NCI-H510A (cell line): ENCODE measurements around the gene KRT35.
A peak's percentile ranks its signal among the peaks of the same experiment; 100 is the strongest.

Experiments
- DNase-seq: peaks from one replicate; lab custom pipeline; 2025; lab: John Stamatoyannopoulos, UW

KRT35 gene

DNA sequence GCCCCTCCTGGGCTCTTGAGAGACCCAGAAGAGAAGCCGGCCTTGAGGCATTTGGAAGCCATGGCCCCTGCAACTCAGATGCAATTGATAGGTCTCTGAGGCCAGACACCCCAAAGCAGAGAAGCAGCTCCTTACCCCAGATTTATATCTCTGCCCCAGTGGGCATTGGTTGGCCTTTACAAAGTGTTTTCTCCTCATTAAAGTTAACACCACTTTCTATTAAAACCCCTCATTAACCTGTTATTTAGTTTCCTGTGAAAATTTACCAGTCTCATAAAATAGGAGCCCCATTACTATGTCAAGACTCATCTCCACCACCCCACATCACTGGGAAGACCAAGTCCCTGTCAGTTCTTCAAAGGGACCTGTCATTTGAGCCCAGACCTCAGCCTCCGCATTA, at the start of gene KRT35:
Gene KRT35 (minus strand): TSS at position 116 of the 400 bp plus-strand sequence. CDS start 54 bp downstream, at position 62.
- no peak for DNase-seq

DNA sequence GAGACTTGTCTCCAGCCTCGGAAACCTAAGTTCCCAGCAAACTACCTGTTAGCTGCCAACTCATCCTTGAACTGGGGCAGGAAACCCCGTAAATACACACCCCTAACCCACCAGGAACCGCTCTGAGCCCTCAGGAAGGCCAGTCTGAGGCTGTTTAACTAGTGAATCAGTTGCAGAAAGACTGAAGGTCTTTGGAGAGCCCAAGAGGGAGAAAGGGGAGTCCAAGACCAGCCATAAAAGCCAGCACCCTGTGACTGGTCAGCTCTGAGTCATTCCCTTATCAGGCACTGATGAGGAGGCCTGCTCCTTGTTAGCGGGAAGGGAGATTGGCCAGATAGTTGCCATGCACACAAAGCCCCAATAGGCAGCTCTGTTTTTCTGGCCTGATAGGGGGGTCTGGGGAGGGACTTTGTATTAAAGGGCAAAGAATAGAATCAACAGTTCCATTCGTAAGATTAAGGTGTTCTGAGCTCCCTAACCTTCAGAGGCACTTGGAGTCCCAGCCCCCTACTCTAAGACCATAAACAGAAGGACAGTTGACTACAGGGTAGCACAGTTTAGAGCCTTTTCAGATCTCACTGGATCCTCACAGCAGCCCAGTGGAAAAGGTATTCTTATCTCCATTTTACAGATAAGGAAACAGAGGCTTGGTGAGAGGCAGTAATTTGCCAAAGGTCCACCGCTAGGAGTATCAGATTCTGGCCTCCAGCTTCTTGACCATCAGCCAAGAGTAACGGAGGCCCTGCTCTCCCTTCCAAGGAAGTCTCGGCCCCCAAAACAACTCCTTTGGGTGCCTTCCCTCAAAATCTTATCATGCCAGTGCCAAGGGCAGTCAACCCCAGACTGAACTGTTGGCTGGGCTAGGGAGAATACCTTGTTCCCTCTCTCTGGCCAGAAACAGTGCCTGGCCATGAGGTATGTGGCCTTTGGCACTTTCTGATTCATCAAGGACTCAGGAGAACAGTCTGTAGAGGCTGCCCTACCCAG, 49.4 kb upstream of the KRT35 start:
- DNase-seq: no peak

DNA sequence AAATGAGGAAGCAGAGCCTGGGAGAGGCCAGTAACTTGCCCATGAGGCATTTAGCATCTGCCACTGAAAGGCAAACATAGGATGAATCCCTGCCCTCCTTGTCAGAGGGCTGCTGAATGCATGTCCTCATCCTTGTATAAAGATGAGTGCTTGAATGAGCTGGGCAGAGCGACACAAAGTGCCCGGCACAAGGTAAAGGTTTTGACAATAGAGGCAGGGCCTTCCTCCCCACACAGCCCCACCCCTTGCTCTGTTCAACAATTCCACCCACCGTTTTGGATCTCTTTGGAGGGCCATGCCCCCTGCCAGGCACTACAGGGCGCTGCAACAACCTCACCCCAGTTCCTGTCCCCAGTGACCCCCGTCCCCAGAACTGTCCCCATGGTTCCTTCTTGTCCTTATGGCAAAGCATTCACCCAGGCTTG, 48.6 kb upstream of the KRT35 start:
- DNase-seq: no peak

DNA sequence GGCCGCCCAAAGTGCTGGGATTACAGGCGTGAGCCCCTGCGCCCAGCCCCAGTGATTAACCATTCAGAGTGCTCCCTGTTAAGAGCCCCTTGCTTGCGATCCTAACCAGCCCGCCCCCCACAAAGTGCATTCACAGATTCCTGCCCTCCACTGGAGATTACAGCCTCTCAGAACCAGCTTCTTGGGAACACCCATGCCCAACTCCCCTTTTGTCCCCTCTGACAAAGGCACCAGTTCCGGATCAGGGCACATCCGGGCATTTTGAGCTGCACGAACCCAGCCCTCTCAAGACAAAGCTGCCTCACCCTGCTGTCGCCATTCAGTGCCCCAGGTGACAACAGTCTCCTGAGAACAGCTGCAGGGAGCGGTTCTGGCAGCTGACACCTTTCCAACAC, 48.0 kb upstream of the KRT35 start:
- DNase-seq: no peak

DNA sequence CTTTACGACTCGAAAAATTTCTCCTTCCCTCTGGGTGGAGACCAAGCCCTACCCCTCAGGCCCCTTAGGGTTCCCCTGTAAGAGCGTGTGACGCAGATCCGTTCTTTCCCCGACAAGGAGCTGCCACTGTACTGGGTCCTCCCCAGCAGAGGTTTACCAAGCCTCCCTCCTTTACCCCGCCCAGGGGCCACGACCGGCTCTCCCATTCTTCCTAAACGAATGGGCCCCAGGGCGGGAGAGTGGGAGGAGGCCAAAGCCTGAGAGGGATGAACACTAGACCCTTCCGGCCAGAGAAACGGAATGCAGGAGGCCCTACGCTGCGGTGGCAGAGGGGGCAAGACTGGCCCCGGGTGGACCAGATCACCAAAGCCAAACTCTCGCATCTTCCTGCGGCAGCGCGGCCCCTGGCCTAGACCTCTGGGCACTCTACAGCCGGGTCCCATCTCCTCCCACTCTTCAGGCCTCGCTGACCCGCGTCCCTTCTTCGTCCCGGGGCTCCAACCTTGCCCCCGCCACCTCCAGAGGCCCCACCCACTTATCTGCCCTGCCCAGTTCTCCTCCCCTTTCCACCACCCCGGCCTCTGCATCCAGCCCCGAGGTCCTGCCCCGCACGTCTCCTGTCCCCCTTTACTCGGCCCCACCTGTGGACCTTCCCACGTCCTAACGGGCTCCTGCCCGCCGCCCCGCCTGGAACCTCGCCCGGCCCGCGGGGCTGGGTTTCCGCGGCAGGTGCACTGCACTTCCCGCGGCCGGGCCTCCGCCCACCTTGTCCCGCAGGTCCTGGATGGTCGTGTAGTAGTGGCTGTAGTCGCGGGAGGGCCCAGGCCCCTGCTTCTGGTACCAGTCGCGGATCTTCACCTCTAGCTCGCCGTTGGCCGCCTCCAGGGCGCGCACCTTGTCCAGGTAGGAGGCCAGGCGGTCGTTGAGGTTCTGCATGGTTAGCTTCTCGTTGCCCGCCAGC, 46.4 kb upstream of the KRT35 start:
- no peak for DNase-seq

DNA sequence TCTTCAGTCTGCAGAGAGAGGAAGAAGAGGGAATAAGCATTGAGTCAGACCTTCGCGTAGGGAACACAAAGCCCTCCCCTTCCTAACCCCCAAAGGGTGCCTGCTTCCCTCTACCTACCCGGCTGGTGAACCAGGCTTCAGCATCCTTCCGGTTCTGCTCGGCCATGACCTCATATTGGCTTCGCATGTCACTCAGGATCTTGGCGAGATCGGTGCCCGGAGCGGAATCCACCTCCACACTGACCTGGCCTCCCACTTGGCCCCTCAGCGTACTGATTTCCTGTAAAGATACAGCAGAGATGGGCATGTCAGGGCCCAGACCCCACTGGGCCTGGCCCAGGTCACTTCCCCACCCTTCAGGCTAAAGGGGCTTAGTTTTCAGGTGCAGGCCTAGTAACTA, 43.3 kb upstream of the KRT35 start:
- no peak for DNase-seq

DNA sequence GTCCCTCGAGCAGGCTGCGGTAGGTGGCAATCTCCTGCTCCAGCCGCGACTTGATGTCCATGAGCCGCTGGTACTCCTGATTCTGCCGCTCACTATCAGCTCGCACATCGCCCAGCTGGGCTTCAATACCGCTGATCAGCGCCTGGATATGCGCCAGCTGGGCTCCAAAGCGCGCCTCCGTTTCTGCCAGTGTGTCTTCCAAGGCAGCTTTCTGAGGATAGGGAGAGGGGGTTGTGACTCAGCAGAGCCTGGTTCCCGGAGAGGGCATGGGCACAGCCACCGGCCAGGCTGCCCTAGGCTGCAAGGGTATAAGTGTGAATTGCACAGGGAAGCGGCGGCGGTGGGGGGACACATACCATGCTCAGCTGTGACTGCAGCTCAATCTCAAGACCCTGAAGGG, 42.8 kb upstream of the KRT35 start:
- no peak for DNase-seq

DNA sequence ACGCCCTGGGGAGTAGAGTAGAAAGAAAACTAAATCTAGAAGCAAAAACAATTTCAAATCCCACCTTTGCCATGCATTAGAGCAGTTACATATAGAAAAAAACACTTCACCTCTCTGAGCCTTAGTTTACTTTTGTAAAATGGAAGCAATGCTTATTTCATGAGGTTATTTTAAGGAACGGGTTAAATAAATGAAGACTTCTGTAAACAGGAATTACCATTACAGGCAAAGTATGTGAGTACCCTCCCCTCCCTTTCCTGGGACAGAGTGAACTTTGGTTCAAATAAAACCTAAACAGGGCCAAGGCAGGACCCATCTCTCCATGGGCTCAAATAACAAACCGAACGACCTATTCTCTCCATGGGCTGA, 42.3 kb upstream of the KRT35 start:
- DNase-seq: no peak

DNA sequence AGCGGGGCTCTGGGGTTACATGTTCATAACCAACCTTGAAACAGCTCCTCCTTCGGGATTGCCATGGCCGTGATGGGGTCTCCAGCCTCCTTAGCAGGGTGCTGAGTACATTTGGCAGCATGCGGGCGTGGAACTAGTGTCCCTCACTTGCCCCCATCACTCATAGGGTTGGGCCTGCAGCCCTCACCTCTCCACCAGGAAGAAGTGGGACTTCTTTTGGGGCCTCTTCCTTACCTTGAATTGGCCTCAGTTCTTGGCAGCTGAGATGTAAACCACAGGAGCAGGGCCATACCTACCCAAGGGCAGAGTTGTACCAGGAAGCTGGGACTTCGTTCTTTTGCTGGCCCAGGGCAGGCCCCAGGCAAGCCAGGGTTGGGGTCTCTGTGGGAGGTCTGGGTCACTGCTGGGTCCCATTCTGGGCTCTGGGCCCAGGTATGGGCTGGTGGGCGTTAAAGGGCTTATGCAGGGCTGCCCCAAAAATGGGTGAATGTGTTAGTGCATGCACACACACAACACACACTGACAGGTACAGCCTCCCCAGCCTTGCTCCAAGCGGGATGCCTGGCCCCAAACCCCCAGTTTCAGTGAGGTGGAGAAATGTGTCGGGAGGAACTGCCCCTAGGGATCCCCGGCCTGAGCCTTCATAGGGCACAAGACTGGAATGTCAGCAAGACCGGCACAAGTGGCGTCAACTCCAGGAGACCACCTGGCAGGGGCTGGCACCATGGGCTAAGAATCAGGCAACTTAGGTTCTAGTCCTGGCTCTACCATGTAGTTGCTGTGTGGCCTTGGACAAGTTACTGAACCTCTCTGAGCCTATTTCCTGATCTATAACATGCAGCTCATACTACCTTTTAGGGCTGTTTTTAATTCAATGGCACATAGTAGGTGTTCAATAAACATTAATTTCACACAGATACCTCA, 41.6 kb upstream of the KRT35 start:
- DNase-seq: no peak

DNA sequence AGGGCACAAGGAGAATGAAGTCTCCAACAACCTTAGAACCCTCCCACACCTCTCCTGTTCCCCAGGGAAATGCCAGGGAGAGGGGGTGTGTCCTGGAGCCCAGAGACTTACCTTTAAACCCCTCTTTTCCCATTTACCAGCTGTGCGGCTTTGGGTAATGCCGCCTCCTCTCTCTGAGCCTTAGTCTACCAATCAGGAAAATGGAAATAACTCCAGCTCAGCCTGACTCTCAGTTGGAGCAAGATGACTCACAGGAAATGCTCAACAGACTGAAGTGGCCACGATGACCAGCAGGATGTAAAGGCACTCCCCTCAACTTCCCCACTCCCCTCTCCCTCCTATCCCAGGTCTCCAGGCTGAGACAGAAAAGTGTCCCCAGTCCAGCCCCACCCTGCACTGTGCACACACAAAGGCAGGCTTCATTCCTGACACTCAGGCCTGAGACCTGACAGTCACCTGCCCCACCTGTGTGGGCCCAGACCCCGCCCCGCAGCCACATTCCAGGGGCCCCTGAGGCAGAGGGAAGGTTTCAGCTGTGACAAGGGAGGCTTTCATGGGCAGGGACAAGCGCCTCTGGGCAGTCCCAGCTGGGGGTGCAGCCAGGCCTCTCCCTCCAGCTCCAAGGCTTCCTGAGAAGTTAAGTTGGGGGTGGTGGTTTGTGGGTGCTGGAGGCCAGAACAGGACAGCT, 40.8 kb upstream of the KRT35 start:
- no peak for DNase-seq

DNA sequence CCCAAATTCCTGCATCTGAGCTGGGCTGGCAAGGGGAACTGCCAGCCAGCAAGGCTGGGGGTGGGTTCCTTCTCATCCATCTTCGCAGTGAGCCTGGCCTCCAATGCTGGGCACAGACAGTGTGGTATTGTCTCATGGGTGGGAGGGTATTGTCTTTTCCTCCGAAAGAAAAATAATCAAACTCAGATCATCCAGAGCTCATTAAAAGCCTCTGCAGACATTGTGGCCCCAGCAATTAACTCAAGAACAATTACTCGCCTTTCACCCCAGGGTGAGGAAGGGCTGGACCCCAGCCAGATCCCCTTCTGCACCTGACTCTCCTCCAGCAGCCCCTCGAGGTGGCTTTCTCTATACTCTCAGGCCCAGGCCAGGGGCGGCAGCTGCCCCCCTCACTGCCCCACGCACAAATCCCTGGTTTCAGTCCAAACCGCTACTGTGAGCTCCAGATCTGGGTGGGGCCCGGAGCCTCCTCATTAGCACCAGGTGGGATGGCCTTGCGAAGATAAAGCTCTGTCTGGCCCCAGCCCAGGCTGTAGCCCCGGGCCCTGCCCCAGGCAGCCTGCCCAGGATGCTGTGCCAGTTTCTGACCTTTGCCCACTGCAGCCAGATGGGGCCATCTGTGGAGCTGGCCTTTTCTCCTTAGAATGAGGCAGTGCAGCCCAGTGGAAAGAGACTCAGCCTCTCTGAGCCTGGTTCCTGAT, 40.0 kb upstream of the KRT35 start:
- DNase-seq: no peak

DNA sequence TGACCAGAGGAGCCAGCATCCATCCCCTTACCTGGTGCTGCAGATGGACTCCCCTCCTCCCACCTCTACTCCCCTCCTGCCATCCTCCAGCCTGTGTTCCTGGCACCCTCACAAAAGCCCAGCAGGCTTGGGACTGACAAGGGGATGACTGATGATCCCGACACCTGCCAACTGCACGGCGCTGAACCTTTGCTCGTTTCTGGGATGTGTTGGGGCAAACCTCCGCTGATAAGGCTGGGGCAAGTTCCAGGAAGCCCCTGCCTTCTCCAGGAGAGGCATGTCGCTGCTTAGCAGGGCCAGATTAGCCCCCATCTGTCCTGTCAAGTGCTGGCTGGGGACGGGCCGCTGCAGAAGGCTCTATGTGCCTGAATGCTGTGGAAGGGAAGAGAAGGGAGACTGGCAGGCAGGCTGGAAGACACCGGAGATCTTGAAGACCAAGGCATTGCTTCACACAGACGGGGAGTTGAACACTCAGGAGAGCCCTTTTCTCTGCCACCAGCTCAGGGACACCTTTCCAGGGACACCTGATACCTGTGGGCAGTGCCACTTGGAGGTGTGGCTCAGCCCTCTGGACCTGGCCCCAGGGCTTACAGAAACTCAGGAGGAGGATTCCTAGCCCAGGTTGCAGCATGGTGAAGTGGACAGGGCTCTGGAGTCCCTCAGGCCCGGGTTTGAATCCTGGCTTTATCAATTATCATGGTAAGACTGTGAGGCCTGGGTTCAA, 38.7 kb upstream of the KRT35 start:
- peak; percentile 32 for DNase-seq

DNA sequence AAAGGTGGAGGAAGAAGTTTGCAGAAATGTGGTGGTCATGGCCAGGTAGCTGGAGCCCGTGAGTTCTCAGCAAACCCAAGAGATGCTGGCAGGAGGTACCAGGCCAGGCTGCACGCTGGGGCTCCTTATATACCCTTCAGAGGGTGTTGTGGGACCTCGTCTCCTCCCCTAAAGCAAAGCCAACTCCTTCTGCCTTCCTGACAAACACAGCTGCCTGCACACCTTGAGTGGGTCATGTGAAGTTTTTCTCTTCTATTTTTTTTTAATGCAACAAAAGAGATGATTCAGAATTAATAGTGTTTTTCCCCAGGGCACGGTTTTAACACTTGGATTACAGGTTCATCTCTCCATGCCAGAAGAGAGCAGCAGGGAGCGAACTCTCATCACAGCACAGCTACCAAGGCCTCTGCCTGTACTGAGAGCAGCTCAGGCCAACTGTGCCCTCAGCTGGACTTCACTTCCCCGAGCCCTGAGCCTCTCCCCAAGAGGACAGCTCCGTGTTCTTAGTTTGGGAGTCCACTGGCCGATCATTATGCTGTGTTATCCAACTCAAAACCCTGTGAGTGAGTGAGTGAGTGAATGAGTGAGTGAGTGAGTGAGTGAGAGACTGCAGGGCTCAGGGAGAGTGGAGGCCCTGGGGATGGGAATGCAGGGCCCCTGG, 38.0 kb upstream of the KRT35 start, which contains the start of gene KRT15:
Gene KRT15 (minus strand): TSS at position 102 of the 661 bp plus-strand sequence. CDS start 63 bp downstream, at position 39.
- no peak for DNase-seq

DNA sequence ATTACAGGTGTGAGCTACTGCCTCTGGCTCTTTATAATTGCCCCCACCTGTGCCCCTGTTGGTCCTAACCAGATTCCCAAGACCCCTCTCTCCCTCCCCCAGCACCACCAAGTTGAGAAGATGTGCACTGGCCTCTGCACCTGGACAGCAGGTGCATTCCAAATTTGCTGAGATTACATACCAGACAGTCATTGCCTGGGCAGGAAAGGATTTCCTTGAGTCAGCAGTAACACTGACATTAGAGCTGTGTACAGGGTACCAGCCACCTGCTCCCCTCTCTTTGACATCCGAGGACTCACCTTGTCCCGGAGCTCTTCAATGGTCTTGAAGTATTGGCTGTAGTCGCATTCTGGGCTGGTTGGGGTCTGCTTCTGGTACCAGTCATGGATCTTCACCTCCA, 37.1 kb upstream of the KRT35 start:
- DNase-seq: no peak

DNA sequence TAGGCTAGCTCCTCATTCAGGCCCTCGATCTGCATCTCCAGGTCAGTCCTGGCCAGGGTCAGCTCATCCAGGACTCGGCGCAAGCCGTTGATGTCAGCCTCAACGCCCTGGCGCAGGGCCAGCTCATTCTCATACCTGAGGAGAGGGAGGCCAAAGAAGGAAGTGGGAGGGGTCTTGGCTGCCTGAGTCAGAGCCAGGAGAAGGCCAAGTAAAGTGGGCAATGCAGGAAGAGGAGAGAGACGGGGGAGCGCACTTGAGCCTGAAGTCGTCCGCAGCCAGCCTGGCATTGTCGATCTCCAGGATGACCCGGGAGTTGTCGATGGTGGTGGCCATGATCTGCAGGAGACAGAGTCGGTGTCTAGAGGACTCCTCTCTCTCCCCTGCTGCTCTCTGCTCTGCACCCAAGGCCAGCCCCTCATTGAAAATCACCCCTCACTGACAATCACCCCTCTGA, 35.9 kb upstream of the KRT35 start:
- no peak for DNase-seq

DNA sequence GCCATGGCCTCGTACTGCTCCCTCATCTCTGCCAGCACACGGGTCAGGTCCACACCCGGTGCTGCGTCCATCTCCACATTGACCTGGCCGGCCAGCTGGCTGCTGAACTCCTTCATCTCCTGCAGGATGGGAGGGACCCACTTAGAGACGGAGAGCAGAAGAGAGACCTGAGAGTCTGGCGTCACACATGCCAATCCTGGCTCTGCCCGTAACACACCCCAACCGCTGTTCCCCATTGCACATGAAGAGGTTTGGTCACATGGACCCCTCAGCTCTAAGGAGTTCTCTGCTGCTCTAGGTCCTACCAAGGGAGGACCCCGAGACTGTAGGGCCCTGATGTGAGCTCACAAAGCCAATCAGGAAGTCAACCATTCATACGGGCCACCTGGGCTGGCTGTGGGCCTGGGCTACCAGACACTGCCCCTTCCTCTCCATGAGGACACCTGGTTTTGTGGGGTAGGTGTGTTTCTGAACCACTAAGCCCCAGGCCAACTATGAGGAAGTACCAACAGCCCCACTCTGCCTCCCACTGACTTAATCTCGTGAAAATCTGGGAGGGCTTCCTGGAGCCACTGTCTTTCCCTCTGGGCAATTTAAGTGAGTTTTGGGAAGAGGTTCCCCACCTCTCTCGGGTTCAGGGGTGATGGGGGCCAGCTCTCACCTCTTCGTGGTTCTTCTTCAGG, 35.3 kb upstream of the KRT35 start:
- no peak for DNase-seq

DNA sequence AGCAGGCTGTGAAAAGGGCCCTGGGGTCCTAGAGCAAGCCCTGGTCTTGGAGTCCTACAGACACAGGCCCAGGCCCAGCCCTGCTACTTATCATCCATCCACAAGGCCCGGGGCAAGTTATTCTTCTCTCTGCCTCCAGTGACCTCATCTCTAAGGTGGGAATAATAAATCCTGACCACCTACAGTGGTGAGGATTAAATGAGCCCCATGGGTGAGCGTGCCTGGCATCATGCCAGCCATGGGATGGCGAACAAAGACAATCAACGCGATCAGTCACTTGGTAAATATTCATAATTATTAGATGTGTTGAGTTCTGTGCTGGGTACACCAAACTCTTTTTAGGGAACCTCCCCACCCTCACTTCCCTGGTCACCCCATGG, 32.2 kb upstream of the KRT35 start:
- no peak for DNase-seq

DNA sequence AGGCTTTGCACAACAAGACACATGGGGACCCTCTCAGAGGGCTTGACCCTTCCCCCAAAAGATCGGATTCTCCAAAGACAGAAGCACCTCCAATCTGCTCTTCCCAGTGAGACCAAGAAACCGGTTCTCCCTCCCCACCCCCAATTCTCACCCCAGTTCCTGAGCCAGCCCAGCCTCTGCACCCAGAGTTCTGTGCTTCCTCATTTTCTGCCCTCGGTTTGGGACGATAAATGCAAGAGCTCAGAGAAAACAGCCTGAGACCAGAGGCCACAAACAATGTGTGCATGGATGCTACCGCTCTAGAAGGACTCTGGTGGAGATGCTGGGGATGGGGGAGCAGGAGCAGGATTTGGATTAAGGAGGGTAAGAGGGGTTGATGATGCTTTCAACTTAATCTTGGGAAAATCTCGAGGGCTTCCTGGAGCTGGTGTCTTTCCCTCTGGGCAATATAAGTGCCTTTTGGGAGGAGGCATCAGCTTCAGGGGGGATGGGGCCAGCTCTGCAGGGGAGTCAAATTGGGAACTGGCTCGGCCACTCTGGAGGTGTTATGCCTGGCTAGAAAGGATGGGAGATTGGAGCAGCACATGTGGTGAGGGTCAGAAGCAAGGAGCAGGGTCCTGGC, 31.7 kb upstream of the KRT35 start:
- DNase-seq: no peak
